Neural crest cell (in vitro differentiated cells): ENCODE measurements around the gene ASTN2. TPM values are rescaled to one million over a fixed set of nuclear protein-coding genes. Genes with fewer than 3 reads are reported as not detected.

Experiments used
- DNase-seq: peaks from one replicate; pipeline ENCODE4 v3.0.0; 2021; ENCODE audit warnings: low read depth, mixed read lengths, low spot score
- H3K27ac Mint-ChIP-seq: one replicate; pipeline ENCODE4 v1.8.0; 2021; ENCODE audit warnings: mild to moderate bottlenecking, mixed read lengths; ENCODE audit not compliant: unreplicated experiment
- H3K27me3 Mint-ChIP-seq: 2 replicates; pipeline ENCODE4 v1.8.0; 2021; ENCODE audit warnings: low read depth, mild to moderate bottlenecking, mixed read lengths
- H3K36me3 Mint-ChIP-seq: 2 replicates; pipeline ENCODE4 v1.8.0; 2021; ENCODE audit warnings: low read depth, mild to moderate bottlenecking, mixed read lengths
- H3K4me1 Mint-ChIP-seq: 2 replicates; pipeline ENCODE4 v1.8.0; 2021; ENCODE audit warnings: mixed read lengths
- H3K4me3 Mint-ChIP-seq: one replicate; pipeline ENCODE4 v1.8.0; 2021; ENCODE audit warnings: mild to moderate bottlenecking, mixed read lengths
- H3K9me3 Mint-ChIP-seq: 2 replicates; pipeline ENCODE4 v1.8.0; 2021; ENCODE audit warnings: mixed read lengths
- CTCF ChIP-seq: fragments of 200-600 bp; sonication (generic); conservative IDR thresholded peaks from 2 replicates; pipeline ENCODE4 v1.5.0; 2021; ENCODE audit warnings: antibody characterized with exemption, mild to moderate bottlenecking
- total RNA-seq: library from RNA; stranded (reverse); gene quantifications from 2 replicates; pipeline ENCODE4 v1.2.1, GENCODE V29; 2021

The ASTN2 gene
- total RNA-seq, 1 donor from 2014 or later = 7.3 TPM

- no peak overlapping the region for H3K4me3 Mint-ChIP-seq
- no peaks in the 10 kb centered on the region for H3K9me3 Mint-ChIP-seq
- DNase-seq = no peak
- TF ChIP-seq CTCF = no peak
- no peaks in the 10 kb centered on the region for H3K36me3 Mint-ChIP-seq
- H3K4me1 Mint-ChIP-seq = no peaks in the 10 kb centered on the region
- H3K27ac Mint-ChIP-seq = no peak overlapping the region
- H3K27me3 Mint-ChIP-seq = peaks cover 4% of the 10 kb centered on the region
Observed at GRCh38 chr9:117282541-117282940, 132.3 kb downstream of the ASTN2 start.

- no peak for DNase-seq
- no peak overlapping the region for H3K4me3 Mint-ChIP-seq
- TF ChIP-seq CTCF = no peak
- no peaks in the 10 kb centered on the region for H3K4me1 Mint-ChIP-seq
- no peaks in the 10 kb centered on the region for H3K36me3 Mint-ChIP-seq
- no peak overlapping the region for H3K27ac Mint-ChIP-seq
- peaks cover 4% of the 10 kb centered on the region for H3K27me3 Mint-ChIP-seq
- H3K9me3 Mint-ChIP-seq = no peaks in the 10 kb centered on the region
Observed at GRCh38 chr9:117278471-117279035, 136.3 kb downstream of the ASTN2 start.

DNA sequence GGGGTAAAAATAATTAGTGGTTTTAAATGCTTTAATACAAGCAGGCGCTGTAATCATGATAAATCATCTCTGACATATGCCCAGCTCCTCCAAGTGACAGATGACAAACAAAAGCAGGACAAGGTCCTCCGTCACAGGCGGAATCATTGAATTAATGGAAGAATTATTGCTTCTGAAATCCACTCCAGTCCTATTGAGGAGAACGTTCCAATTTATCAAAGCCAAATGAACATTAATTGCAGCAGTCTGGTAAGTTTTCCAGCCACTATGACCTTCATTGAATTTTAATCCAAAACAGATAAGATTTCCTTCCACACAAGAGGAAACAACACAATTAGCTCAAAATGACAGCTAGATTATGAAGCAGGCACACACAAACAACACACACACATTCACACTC lies 136.8 kb downstream of the ASTN2 start:
- Mint-ChIP-seq H3K36me3 (no peaks in the 10 kb centered on the region), H3K4me1 (no peaks in the 10 kb centered on the region), H3K27me3 (peaks cover 4% of the 10 kb centered on the region), H3K27ac (no peak overlapping the region), H3K9me3 (no peaks in the 10 kb centered on the region), H3K4me3 (no peak overlapping the region)
- DNase-seq = no peak
- TF ChIP-seq CTCF = no peak

GRCh38 chr9:117276444-117276843 lies 138.4 kb downstream of the ASTN2 start:
- TF ChIP-seq CTCF = no peak
- H3K4me1 Mint-ChIP-seq = no peaks in the 10 kb centered on the region
- H3K27me3 Mint-ChIP-seq = peaks cover 4% of the 10 kb centered on the region
- H3K9me3 Mint-ChIP-seq = peaks cover 2% of the 10 kb centered on the region
- DNase-seq = no peak
- H3K27ac Mint-ChIP-seq = no peak overlapping the region
- no peak overlapping the region for H3K4me3 Mint-ChIP-seq
- H3K36me3 Mint-ChIP-seq = no peaks in the 10 kb centered on the region

DNA sequence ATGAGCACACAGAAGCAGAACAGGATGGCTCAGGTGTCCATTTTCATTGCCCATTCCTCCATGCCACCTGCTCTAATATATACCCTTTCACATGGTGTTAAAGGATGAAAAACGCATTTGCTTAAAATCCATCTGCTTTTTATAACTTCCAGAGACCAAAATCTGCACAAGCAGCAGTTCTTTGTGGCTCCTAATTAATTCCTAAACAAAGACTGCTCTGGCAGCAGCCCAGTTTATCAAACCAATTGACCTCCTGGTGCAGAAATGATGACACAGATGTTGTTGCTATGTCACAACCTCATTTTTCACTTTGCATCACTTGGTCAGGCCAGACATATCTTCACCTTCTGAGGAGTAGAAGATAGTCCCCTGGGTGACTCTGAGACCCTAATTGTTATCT lies 141.2 kb downstream of the ASTN2 start:
- Mint-ChIP-seq H3K36me3 (no peaks in the 10 kb centered on the region), H3K4me3 (no peak overlapping the region), H3K9me3 (peaks cover 2% of the 10 kb centered on the region), H3K27ac (no peak overlapping the region), H3K4me1 (no peaks in the 10 kb centered on the region), H3K27me3 (peaks cover 4% of the 10 kb centered on the region)
- TF ChIP-seq CTCF = no peak
- no peak for DNase-seq
